ENCODE data around the gene RTN4RL1. TPM values are rescaled to one million over a fixed set of nuclear protein-coding genes. Genes with fewer than 3 reads are reported as not detected.

Gene RTN4RL1
- total and polyA plus RNA-seq, 11 donors = 1.7 to 4.9 (median 2.7) TPM

DNA sequence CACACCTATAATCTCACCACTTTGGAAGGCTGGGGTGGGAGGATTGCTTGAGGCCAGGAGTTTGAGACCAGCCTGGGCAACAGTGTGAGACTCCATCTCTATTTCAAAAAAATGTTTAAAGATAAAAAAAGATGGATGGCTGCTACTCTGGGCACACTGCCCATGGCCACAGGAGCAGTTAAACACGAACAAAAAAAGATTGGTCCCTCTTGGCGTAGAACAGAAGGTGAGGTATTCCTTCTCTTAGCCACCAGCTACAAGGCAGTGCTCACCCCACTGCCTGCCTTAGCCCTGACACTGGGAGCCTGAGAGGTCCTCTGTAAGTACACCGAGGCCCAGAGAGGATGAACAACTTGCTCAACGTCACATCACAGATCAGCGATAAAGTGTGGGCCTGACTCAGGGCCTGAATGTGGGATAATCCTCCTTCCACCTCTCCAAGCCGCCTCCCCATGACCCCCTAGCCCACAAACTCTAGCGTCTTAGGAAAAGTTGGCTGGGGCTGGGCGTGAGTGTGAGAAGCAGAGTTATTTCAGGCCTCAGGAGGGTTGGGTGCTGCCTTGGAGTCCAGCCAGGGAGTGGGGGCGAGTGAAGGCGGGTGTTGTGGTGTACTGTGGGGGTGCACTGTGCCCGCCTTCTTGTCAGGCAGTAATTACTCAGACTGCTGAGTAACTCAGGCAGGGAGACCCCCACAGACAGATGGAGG, 2.5 kb upstream of the RTN4RL1 start:
- H3K27ac ChIP-seq = no peak overlapping the region
- H3K27me3 ChIP-seq = peaks cover 0 to 50% (median 0%) of the 10 kb centered on the region in 9 donors
- no peak overlapping the region for H3K4me3 ChIP-seq
- no peak for DNase-seq
- TF ChIP-seq, protein P1, sequence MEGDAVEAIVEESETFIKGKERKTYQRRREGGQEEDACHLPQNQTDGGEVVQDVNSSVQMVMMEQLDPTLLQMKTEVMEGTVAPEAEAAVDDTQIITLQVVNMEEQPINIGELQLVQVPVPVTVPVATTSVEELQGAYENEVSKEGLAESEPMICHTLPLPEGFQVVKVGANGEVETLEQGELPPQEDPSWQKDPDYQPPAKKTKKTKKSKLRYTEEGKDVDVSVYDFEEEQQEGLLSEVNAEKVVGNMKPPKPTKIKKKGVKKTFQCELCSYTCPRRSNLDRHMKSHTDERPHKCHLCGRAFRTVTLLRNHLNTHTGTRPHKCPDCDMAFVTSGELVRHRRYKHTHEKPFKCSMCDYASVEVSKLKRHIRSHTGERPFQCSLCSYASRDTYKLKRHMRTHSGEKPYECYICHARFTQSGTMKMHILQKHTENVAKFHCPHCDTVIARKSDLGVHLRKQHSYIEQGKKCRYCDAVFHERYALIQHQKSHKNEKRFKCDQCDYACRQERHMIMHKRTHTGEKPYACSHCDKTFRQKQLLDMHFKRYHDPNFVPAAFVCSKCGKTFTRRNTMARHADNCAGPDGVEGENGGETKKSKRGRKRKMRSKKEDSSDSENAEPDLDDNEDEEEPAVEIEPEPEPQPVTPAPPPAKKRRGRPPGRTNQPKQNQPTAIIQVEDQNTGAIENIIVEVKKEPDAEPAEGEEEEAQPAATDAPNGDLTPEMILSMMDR (IDR thresholded peaks at IDR 0.05) = no peak
- TF ChIP-seq POLR2A (IDR thresholded peaks at IDR 0.05) = no peak
- H3K9me3 ChIP-seq = no peaks in the 10 kb centered on the region
- H3K36me3 ChIP-seq = peaks cover 0 to 4% (median 0%) of the 10 kb centered on the region in 9 donors
- peaks cover 10 to 67% (median 39%) of the 10 kb centered on the region in 12 donors for H3K4me1 ChIP-seq
- ATAC-seq = no peak
- WGBS, 4 donors = 53 to 60% (median 54%) methylated on average over 11 of the region's 11 CpGs
- intact Hi-C loops (cut with DNase I) = loop anchor here in 4 of 10 donors (2.0 to 10.0 kb wide), 9 partner anchors 55 to 375 kb away; partner anchors contain the start of gene WDR81 (in 1 of the 4)

DNA sequence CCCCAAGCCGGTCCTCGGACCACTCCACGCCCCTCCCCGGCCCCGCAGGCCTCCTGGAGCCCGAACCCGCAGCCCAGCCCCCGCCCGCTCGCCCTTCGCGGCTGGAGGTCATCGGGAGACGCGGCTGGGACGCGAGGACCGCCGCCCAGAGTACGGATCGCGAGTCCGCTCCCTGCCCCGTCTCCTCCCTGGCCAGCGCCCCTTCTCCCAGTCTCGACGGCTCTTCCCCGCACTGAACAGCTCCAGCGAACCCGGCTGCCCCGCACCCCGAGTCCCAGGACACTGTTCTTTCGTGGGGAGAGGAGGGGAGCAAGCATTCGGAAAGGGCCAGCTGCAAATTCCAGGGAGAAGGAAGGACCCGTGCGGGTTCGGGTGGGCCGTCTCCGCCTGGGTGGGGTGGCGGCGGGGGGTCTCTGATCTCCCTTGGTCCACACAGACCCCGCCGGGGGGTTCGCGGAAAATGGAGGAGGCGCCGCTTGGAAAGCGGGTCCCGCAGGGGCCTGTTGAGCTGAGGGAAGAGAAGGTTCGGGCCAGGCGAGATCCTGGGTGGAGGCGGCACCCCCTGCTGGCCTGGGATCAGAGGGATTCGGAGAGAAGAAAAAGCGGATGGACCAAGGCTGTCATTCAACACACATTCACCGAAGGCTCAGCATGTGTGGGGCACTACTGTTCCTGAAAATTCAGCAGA, 632 bp upstream of the RTN4RL1 start:
- Histone ChIP-seq H3K9me3 (no peaks in the 10 kb centered on the region), H3K36me3 (no peaks in the 10 kb centered on the region), H3K4me1 (peaks cover 5 to 51% (median 30%) of the 10 kb centered on the region in 12 donors), H3K27me3 (peaks cover 0 to 51% (median 0%) of the 10 kb centered on the region in 9 donors), H3K4me3 (peak overlapping the region; percentile 35 to 85 (median 62)), H3K27ac (peak overlapping the region in 11 of 12 donors; percentile 39 to 88 (median 64))
- intact Hi-C loops (cut with DNase I) = loop anchor here (1.0 to 10.0 kb wide), 12 partner anchors 53 to 373 kb away; partner anchors contain the start of gene WDR81 (in 1 of the 10)
- ATAC-seq = peak; percentile 38 to 65 (median 58)
- WGBS, 4 donors = 1 to 2% (median 1%) methylated on average over 17 to 55 of the region's 55 CpGs
- peak; percentile 75 to 85 (median 81) for DNase-seq
- TF ChIP-seq, protein P1 (IDR thresholded peaks at IDR 0.05) = peak; percentile 50 to 84 (median 72)
- no peak for TF ChIP-seq POLR2A (IDR thresholded peaks at IDR 0.05)

DNA sequence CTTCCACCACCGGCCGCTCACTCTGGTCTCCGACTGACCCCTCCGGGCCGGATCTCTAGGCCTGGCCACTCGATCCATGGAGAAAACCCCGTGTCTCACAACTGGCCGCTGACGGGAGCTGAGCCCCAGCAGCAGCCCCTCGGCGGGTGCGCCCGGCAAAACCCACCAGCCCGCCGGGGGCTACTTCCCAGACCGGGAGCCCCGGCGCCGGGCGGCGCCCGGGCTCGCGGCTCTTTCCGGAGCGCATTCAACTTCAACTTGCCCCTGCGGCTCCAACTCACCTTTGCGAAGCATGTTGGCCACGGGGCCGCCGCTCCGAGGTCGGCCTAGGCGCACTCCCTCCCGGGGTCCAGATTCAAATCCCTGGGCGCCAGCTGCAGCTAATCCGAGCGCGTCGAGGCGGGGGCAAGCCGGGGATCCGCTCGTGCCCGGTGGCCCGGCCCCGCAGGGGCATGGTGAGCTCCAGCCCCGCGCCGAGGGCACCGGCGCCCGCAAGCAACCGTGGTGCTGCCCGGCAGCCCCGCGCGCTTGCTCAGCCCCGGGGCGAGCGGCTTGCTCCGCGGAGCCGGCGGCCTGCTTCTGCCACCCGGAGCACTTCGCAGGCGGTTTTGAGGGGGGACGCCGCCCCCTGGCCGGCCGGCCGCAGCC, 438 bp downstream of the RTN4RL1 start:
- H3K27ac ChIP-seq = peak overlapping the region in 5 of 12 donors; percentile 58 to 88 (median 76)

More for the DNA sequence above, 438 bp downstream of the RTN4RL1 start:
- TF ChIP-seq, protein P1 (IDR thresholded peaks at IDR 0.05) = no peak
- no peak for TF ChIP-seq POLR2A (IDR thresholded peaks at IDR 0.05)
- peaks cover 0 to 50% (median 0%) of the 10 kb centered on the region in 9 donors for H3K27me3 ChIP-seq
- no peaks in the 10 kb centered on the region for H3K9me3 ChIP-seq
- peaks cover 3 to 46% (median 29%) of the 10 kb centered on the region in 12 donors for H3K4me1 ChIP-seq
- ATAC-seq = peak in 1 of 4 donors; percentile 2
- no peaks in the 10 kb centered on the region for H3K36me3 ChIP-seq
- intact Hi-C loops (cut with DNase I) = loop anchor here in 6 of 10 donors (1.0 to 10.0 kb wide), 9 partner anchors 52 to 372 kb away; partner anchors contain the start of gene WDR81 (in 1 of the 6)
- 1 to 4% (median 1%) methylated on average over 28 to 73 of the region's 73 CpGs for WGBS, 4 donors
- DNase-seq = no peak
- H3K4me3 ChIP-seq = peak overlapping the region; percentile 35 to 85 (median 62)

Data from heart left ventricle (tissue), 16 donors.